WTC11 (cell line): Measurements from ENCODE around the gene OS9. TPM values are rescaled to one million over a fixed set of nuclear protein-coding genes. Genes with fewer than 3 reads are reported as not detected.

Experiments used
- ATAC-seq: fragments of 200-7000 bp; cut with Tn5 transposase; 2 replicates; pipeline ENCODE4 v1.10.0; 2021; ENCODE audit warnings: mild to moderate bottlenecking, moderate library complexity
- CTCF ChIA-PET: fragments of 300-600 bp; sonication (Branson Sonifier 250); formaldehyde crosslinking; loops from one replicate; lab custom pipeline; 2021; ENCODE audit warnings: antibody characterized with exemption; lab: Charles Lee
- POLR2A ChIA-PET: fragments of 350-600 bp; sonication (Branson Sonifier 250); formaldehyde crosslinking; loops from one replicate; lab custom pipeline; 2021; ENCODE audit warnings: antibody characterized with exemption; lab: Charles Lee
- DNase-seq: peaks from one replicate; pipeline ENCODE4 v3.0.0; 2021; ENCODE audit warnings: low spot score
- H3K27ac Mint-ChIP-seq: 2 replicates; pipeline ENCODE4 v1.8.0; 2021; ENCODE audit warnings: mixed read lengths
- H3K27me3 Mint-ChIP-seq: 2 replicates; pipeline ENCODE4 v1.8.0; 2021; ENCODE audit warnings: low read depth, mild to moderate bottlenecking, moderate library complexity, mixed read lengths
- H3K36me3 Mint-ChIP-seq: 2 replicates; pipeline ENCODE4 v1.8.0; 2021; ENCODE audit warnings: mixed read lengths
- H3K4me1 Mint-ChIP-seq: 2 replicates; pipeline ENCODE4 v1.8.0; 2022; ENCODE audit warnings: mixed read lengths
- H3K4me3 Mint-ChIP-seq: 2 replicates; pipeline ENCODE4 v1.8.0; 2021; ENCODE audit warnings: mild to moderate bottlenecking, moderate library complexity, mixed read lengths
- H3K9me3 Mint-ChIP-seq: 2 replicates; pipeline ENCODE4 v1.8.0; 2021; ENCODE audit warnings: mixed read lengths
- ATF3 ChIP-seq: sonication (generic); formaldehyde crosslinking; conservative IDR thresholded peaks from 2 replicates; pipeline ENCODE4 v1.8.1; 2022; ENCODE audit warnings: mild to moderate bottlenecking, missing genetic modification reagents
- CDX4 ChIP-seq: fragments of 250-450 bp; sonication (Bioruptor Pico); IDR thresholded peaks from 2 replicates; pipeline ENCODE4 v1.9.0; 2021; ENCODE audit warnings: moderate library complexity, mild to moderate bottlenecking, inconsistent platforms, borderline replicate concordance
- CREM ChIP-seq: sonication (generic); formaldehyde crosslinking; IDR thresholded peaks from 2 replicates; pipeline ENCODE4 v1.8.1; 2022; ENCODE audit warnings: mild to moderate bottlenecking, missing genetic modification reagents, moderate library complexity
- E2F1 ChIP-seq: sonication (generic); formaldehyde crosslinking; IDR thresholded peaks from 2 replicates; pipeline ENCODE4 v1.8.0; 2022; ENCODE audit warnings: mild to moderate bottlenecking, missing genetic modification reagents
- FOXK1 ChIP-seq: sonication (generic); formaldehyde crosslinking; IDR thresholded peaks from 2 replicates; pipeline ENCODE4 v1.8.0; 2022; ENCODE audit warnings: mild to moderate bottlenecking, moderate library complexity, missing genetic modification reagents
- FOXP4 ChIP-seq: sonication (generic); formaldehyde crosslinking; IDR thresholded peaks from 2 replicates; pipeline ENCODE4 v1.8.0; 2022; ENCODE audit warnings: mild to moderate bottlenecking, missing genetic modification reagents
- GABPB1 ChIP-seq: sonication (generic); formaldehyde crosslinking; IDR thresholded peaks from 2 replicates; pipeline ENCODE4 v1.8.1; 2023; ENCODE audit warnings: mild to moderate bottlenecking, missing genetic modification reagents
- GRHL2 ChIP-seq: fragments of 250-450 bp; sonication (Bioruptor Pico); IDR thresholded peaks from 2 replicates; pipeline ENCODE4 v1.8.0; 2022; ENCODE audit warnings: mild to moderate bottlenecking, moderate library complexity; ENCODE audit not compliant: insufficient replicate concordance, severe bottlenecking
- NFATC4 ChIP-seq: fragments of 250-450 bp; sonication (Bioruptor Pico); IDR thresholded peaks from 2 replicates; pipeline ENCODE4 v1.9.0; 2021; ENCODE audit warnings: mild to moderate bottlenecking
- NFE2L1 ChIP-seq: sonication (generic); formaldehyde crosslinking; IDR thresholded peaks from 2 replicates; pipeline ENCODE4 v1.8.1; 2023; ENCODE audit warnings: missing genetic modification reagents
- SOX15 ChIP-seq: fragments of 250-450 bp; sonication (Bioruptor Pico); IDR thresholded peaks from 2 replicates; pipeline ENCODE4 v1.9.0; 2021; ENCODE audit warnings: mild to moderate bottlenecking
- TCF7 ChIP-seq: sonication (generic); formaldehyde crosslinking; IDR thresholded peaks from 2 replicates; pipeline ENCODE4 v1.8.0; 2022; ENCODE audit warnings: mild to moderate bottlenecking, low read depth, missing genetic modification reagents, moderate library complexity
- TP53 ChIP-seq: sonication (generic); formaldehyde crosslinking; IDR thresholded peaks from 2 replicates; pipeline ENCODE4 v1.8.1; 2023; ENCODE audit warnings: mild to moderate bottlenecking, missing genetic modification reagents
- ZBTB21 ChIP-seq: sonication (generic); formaldehyde crosslinking; IDR thresholded peaks from 2 replicates; pipeline ENCODE4 v1.8.1; 2023; ENCODE audit warnings: mild to moderate bottlenecking, missing genetic modification reagents, borderline replicate concordance
- ZNF263 ChIP-seq: sonication (generic); formaldehyde crosslinking; IDR thresholded peaks from 2 replicates; pipeline ENCODE4 v1.8.1; 2022; ENCODE audit warnings: low read depth, mild to moderate bottlenecking, moderate library complexity, missing genetic modification reagents
- ZNF396 ChIP-seq: fragments of 250-450 bp; sonication (Bioruptor Pico); IDR thresholded peaks from 2 replicates; pipeline ENCODE4 v1.8.0; 2021; ENCODE audit warnings: mild to moderate bottlenecking, moderate library complexity, borderline replicate concordance
- ZNF423 ChIP-seq: fragments of 250-450 bp; sonication (Bioruptor Pico); IDR thresholded peaks from 2 replicates; pipeline ENCODE4 v2.1.2; 2022; ENCODE audit warnings: mild to moderate bottlenecking, moderate library complexity
- total RNA-seq: library from RNA; stranded (reverse); gene quantifications from 3 replicates; pipeline ENCODE4 v1.2.3, GENCODE V29; 2021
- TF ChIP-seq, protein P1 (sequence below): sonication (generic); formaldehyde crosslinking; IDR thresholded peaks from 2 replicates; pipeline ENCODE4 v1.8.1; 2023; ENCODE audit warnings: mild to moderate bottlenecking, moderate library complexity, missing genetic modification reagents
- TF ChIP-seq, protein P2 (sequence below): sonication (generic); formaldehyde crosslinking; IDR thresholded peaks from 2 replicates; pipeline ENCODE4 v1.8.0; 2023; ENCODE audit warnings: missing genetic modification reagents
- TF ChIP-seq, protein P3 (sequence below): sonication (generic); formaldehyde crosslinking; IDR thresholded peaks from 2 replicates; pipeline ENCODE4 v1.8.1; 2023; ENCODE audit warnings: mild to moderate bottlenecking, missing genetic modification reagents, borderline replicate concordance
- TF ChIP-seq, protein P4 (sequence below): sonication (generic); formaldehyde crosslinking; IDR thresholded peaks from 2 replicates; pipeline ENCODE4 v1.8.1; 2022; ENCODE audit warnings: low read depth, missing genetic modification reagents, borderline replicate concordance

The OS9 gene
- total RNA-seq, 1 experiment from 2014 or later, result 77.5 TPM

GRCh38 chr12:57726884-57727757, 33.2 kb downstream of the OS9 start (continued):
- TF ChIP-seq CDX4 (CRISPR knock-in tag) (no peak), NFE2L1 (CRISPR knock-in tag) (0 out of 2 replicates have a peak, but pooled peaks have one; percentile 10), CREM (CRISPR knock-in tag) (peak; percentile 70; the same call in 1 of the 2 replicates)
- TF ChIP-seq, protein P1, sequence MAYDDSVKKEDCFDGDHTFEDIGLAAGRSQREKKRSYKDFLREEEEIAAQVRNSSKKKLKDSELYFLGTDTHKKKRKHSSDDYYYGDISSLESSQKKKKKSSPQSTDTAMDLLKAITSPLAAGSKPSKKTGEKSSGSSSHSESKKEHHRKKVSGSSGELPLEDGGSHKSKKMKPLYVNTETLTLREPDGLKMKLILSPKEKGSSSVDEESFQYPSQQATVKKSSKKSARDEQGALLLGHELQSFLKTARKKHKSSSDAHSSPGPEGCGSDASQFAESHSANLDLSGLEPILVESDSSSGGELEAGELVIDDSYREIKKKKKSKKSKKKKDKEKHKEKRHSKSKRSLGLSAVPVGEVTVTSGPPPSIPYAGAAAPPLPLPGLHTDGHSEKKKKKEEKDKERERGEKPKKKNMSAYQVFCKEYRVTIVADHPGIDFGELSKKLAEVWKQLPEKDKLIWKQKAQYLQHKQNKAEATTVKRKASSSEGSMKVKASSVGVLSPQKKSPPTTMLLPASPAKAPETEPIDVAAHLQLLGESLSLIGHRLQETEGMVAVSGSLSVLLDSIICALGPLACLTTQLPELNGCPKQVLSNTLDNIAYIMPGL (CRISPR knock-in tag), result no peak

GRCh38 chr12:57727758-57728395, 33.9 kb downstream of the OS9 start:
- no peak overlapping the region for H3K27ac Mint-ChIP-seq
- no peaks in the 10 kb centered on the region for H3K36me3 Mint-ChIP-seq
- peak; percentile 68 for DNase-seq
- ATAC-seq, result peak; percentile 70
- peak overlapping the region; percentile 50 for H3K4me3 Mint-ChIP-seq
- POLR2A ChIA-PET, result interaction anchor here (1.0 to 1.1 kb wide), 2 partner anchors 9 to 17 kb away, joined by 4 to 5 read pairs; partner anchors contain the start of gene TSPAN31
- CTCF ChIA-PET, result interaction anchor here (0.8 to 5.8 kb wide), 7 partner anchors 8 to 145 kb away, joined by 3 to 146 read pairs (median 4); partner anchors contain the start of genes AGAP2, ARHGEF25, EEF1AKMT3 and METTL1
- peaks cover 98% of the 10 kb centered on the region for H3K27me3 Mint-ChIP-seq
- no peaks in the 10 kb centered on the region for H3K9me3 Mint-ChIP-seq
- H3K4me1 Mint-ChIP-seq, result peaks cover 15% of the 10 kb centered on the region
- TF ChIP-seq ZNF423 (CRISPR knock-in tag) (no peak), TP53 (peak; percentile 72), ATF3 (no peak), FOXP4 (CRISPR knock-in tag) (peak; percentile 60; the same call in 1 of the 2 replicates), GABPB1 (CRISPR knock-in tag) (no peak), NFATC4 (no peak), TCF7 (CRISPR knock-in tag) (no peak), GRHL2 (CRISPR knock-in tag) (no peak), SOX15 (no peak), ZNF263 (CRISPR knock-in tag) (no peak), ZNF396 (CRISPR knock-in tag) (no peak), E2F1 (CRISPR knock-in tag) (no peak), ZBTB21 (CRISPR knock-in tag) (peak; percentile 68; the same call in 1 of the 2 replicates), FOXK1 (CRISPR knock-in tag) (peak; percentile 53; the same call in 1 of the 2 replicates)
- TF ChIP-seq, protein P2, sequence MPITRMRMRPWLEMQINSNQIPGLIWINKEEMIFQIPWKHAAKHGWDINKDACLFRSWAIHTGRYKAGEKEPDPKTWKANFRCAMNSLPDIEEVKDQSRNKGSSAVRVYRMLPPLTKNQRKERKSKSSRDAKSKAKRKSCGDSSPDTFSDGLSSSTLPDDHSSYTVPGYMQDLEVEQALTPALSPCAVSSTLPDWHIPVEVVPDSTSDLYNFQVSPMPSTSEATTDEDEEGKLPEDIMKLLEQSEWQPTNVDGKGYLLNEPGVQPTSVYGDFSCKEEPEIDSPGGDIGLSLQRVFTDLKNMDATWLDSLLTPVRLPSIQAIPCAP (CRISPR knock-in tag), result no peak
- TF ChIP-seq, protein P3, sequence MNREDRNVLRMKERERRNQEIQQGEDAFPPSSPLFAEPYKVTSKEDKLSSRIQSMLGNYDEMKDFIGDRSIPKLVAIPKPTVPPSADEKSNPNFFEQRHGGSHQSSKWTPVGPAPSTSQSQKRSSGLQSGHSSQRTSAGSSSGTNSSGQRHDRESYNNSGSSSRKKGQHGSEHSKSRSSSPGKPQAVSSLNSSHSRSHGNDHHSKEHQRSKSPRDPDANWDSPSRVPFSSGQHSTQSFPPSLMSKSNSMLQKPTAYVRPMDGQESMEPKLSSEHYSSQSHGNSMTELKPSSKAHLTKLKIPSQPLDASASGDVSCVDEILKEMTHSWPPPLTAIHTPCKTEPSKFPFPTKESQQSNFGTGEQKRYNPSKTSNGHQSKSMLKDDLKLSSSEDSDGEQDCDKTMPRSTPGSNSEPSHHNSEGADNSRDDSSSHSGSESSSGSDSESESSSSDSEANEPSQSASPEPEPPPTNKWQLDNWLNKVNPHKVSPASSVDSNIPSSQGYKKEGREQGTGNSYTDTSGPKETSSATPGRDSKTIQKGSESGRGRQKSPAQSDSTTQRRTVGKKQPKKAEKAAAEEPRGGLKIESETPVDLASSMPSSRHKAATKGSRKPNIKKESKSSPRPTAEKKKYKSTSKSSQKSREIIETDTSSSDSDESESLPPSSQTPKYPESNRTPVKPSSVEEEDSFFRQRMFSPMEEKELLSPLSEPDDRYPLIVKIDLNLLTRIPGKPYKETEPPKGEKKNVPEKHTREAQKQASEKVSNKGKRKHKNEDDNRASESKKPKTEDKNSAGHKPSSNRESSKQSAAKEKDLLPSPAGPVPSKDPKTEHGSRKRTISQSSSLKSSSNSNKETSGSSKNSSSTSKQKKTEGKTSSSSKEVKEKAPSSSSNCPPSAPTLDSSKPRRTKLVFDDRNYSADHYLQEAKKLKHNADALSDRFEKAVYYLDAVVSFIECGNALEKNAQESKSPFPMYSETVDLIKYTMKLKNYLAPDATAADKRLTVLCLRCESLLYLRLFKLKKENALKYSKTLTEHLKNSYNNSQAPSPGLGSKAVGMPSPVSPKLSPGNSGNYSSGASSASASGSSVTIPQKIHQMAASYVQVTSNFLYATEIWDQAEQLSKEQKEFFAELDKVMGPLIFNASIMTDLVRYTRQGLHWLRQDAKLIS, result no peak
- TF ChIP-seq, protein P4, sequence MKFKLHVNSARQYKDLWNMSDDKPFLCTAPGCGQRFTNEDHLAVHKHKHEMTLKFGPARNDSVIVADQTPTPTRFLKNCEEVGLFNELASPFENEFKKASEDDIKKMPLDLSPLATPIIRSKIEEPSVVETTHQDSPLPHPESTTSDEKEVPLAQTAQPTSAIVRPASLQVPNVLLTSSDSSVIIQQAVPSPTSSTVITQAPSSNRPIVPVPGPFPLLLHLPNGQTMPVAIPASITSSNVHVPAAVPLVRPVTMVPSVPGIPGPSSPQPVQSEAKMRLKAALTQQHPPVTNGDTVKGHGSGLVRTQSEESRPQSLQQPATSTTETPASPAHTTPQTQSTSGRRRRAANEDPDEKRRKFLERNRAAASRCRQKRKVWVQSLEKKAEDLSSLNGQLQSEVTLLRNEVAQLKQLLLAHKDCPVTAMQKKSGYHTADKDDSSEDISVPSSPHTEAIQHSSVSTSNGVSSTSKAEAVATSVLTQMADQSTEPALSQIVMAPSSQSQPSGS, result no peak
